GM10266 (cell line): Measurements from ENCODE around the gene ZSWIM2.
A peak's percentile ranks its signal among the peaks of the same experiment; 100 is the strongest.
"Not testable (repeated sequence)": the region's sequence is repeated elsewhere in the genome, so short reads cannot be mapped to it uniquely, and the experiment has no call there.

Experiments
- DNase-seq: peaks from one replicate; pipeline ENCODE4 v3.0.0; 2012; ENCODE audit errors: extremely low spot score
- TF ChIP-seq, protein P1 (sequence below): IDR thresholded peaks from 2 replicates; pipeline ENCODE4 v1.5.1; 2012; ENCODE audit warnings: mild to moderate bottlenecking, low read depth; ENCODE audit not compliant: control insufficient read depth, insufficient read depth; ENCODE audit errors: missing control alignments

ZSWIM2 gene, protein sequence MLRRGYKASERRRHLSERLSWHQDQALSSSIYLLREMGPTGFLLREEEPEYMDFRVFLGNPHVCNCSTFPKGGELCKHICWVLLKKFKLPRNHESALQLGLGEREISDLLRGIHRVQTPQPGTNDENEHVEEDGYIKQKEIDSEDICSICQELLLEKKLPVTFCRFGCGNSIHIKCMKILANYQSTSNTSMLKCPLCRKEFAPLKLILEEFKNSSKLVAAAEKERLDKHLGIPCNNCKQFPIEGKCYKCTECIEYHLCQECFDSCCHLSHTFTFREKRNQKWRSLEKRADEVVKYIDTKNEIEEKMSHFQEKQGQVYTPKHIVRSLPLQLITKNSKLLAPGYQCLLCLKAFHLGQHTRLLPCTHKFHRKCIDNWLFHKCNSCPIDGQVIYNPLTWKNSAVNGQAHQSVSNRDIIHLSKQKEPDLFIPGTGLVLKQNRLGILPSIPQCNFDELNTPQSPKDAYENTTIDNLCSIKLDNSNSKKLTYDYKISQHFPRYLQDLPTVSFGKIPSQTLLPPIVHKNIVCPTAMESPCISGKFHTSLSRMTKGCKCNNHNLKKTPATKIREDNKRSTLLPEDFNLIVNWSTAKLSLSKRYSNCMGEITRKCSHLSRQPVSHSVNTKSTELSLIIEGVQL

GRCh38 chr2:186848873-186849578 lies at the start of gene ZSWIM2:
ZSWIM2 (minus strand) TSS chr2:186849170; CDS start chr2:186849130, 40 bp downstream.
- DNase-seq = peak; percentile 33
- TF ChIP-seq, protein P1, sequence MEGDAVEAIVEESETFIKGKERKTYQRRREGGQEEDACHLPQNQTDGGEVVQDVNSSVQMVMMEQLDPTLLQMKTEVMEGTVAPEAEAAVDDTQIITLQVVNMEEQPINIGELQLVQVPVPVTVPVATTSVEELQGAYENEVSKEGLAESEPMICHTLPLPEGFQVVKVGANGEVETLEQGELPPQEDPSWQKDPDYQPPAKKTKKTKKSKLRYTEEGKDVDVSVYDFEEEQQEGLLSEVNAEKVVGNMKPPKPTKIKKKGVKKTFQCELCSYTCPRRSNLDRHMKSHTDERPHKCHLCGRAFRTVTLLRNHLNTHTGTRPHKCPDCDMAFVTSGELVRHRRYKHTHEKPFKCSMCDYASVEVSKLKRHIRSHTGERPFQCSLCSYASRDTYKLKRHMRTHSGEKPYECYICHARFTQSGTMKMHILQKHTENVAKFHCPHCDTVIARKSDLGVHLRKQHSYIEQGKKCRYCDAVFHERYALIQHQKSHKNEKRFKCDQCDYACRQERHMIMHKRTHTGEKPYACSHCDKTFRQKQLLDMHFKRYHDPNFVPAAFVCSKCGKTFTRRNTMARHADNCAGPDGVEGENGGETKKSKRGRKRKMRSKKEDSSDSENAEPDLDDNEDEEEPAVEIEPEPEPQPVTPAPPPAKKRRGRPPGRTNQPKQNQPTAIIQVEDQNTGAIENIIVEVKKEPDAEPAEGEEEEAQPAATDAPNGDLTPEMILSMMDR = no peak

DNA sequence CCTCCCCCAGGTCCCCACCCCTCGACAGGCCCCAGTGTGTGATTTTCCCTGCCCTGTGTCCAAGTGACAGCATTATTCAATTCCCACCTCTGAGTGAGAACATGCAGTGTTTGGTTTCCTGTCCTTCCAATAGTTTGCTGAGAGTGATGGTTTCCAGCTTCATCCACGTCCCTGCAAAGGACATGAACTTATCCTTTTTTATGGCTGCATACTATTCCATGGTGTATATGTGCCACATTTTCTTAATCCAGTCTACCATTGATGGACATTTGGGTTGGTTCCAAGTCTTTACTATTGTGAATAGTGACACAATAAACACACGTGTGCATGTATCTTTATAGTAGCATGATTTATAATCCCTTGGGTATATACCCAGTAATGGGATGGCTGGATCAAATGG lies 47.2 kb upstream of the ZSWIM2 start:
- DNase-seq = not testable (repeated sequence)

DNA sequence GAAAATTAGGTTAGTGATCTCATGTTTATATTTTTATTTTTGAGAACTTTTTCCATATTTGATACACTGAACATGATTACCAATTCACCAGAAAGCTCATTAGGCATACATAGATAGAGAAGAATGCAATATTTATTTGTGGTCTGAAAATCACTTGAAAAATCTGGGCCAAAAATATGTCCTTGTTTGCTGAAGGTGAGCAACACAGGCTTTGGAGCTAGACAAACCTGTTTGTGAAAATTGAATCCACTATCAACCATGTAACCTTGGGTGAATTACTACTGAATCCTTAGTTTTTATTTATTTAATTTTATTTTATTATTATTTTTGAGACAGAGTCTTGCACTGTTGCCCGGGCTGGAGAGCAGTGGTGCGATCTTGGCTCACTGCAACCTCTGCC lies 46.5 kb upstream of the ZSWIM2 start:
- TF ChIP-seq, protein P1 = no peak
- no peak for DNase-seq

- TF ChIP-seq, protein P1 = no peak
- DNase-seq = no peak
Observed at GRCh38 chr2:186894478-186894877, 45.5 kb upstream of the ZSWIM2 start.

DNA sequence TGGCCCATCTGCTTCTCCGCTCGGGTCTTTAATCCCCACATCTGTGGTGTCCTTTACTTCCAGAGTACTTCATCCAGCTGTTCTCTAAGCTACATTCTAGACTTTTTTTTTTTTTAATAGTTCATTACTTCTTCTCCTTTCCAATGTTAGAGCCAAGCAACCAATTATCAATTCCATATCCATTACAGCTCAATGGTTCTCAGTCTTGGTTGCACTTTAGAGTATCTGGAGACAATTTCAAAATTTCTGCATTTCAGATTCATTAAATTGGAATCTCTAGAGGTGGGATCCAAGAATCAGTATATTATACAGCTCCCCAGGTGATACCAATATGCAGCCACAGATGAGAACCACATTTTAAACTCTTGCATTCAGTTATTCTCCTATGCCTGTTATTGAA lies 43.9 kb upstream of the ZSWIM2 start:
- DNase-seq = no peak
- TF ChIP-seq, protein P1 = no peak

DNA sequence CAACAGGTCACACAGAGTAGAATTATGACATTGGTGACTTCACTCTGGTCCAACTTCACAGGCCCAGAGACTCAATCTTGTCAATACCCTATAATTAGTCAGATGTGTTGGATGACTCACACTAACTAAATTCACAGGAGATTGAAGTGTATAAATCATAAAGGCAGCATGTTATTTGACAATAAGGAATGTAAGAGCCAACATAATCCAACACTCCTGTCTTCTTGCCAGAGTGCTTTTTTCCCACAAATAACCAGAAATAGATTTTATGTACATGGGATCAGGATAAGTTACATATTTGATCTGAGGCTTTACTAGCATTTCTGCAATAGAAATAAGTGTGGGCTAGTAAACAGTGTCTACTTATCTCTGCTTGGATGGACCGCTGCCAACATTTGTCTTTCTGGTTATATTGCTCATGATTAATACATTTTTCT lies 42.2 kb upstream of the ZSWIM2 start:
- TF ChIP-seq, protein P1 = no peak
- no peak for DNase-seq

DNA sequence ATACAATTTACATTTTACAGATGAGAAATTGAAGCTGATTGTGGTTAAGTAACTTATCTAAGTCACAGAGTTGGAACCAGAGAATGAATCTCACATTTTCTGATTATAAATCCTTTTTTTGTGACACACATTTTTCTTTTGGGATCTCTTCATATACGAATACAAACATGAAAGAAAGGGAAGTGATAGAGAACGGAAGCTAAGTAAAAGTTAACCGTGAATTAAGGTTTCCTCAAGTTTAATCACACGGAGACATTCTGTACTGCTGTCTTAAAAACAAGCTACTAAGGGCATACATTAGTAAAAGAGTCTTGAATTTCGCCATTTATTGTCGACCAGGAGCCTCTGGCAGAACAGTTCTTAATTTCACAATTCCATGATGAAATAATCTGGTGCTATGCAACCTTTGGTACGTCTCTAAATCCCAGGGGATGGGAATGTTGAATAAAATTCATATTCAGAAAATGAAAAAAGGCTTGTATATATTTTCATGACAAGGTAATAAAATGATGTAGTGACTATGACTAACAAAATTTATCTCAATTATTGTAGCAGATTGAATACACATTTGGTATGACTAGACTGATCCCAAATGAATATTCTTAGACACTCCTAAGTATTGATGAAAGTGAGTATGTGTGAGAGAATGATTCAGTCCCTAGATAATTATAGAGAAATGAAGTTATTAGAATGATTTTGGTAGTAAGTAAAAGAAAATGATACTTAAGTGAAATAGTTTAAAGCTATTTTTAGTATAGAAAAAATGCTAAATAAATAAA lies 40.3 kb upstream of the ZSWIM2 start:
- TF ChIP-seq, protein P1 = no peak
- no peak for DNase-seq
